Dermis microvascular lymphatic vessel endothelial cell (primary cell): Measurements from ENCODE around the gene STEEP1. TPM values are rescaled to one million over a fixed set of nuclear protein-coding genes. Genes with fewer than 3 reads are reported as not detected.

Experiments
- DNase-seq, 2 donors: peaks; one replicate each; pipeline versions ENCODE4 v3.0.0 to v3.0.0-alpha.2; 2010; ENCODE audit warnings: low read depth in 2 of 2
- total RNA-seq: library from RNA; depleted of rRNA; stranded (reverse); fragments of >200 nt; gene quantifications from 2 replicates; pipeline ENCODE4 v1.2.1, GENCODE V29; 2014

STEEP1 gene
- 34.4 and 36.9 TPM in 2 replicates for total RNA-seq

GRCh38 chrX:119565107-119565663, at the start of gene STEEP1:
TSS of gene STEEP1 (minus strand) at chrX:119565409. CDS start at chrX:119565355, 54 bp downstream.
- DNase-seq, result peak; percentile 70 to 92

GRCh38 chrX:119614776-119615175, 49.6 kb upstream of the STEEP1 start:
- DNase-seq, result no peak

- no peak for DNase-seq
Observed at GRCh38 chrX:119607018-119607389, 41.8 kb upstream of the STEEP1 start.

- DNase-seq, result peak; percentile 83 to 88
Observed at GRCh38 chrX:119606280-119607017, 41.2 kb upstream of the STEEP1 start, which contains the start of gene NKRF. TSS of gene NKRF (minus strand) at chrX:119606424.

GRCh38 chrX:119605464-119606279, 40.5 kb upstream of the STEEP1 start:
- DNase-seq, result peak in 1 of 2 donors; percentile 35

GRCh38 chrX:119604766-119605463, 39.7 kb upstream of the STEEP1 start:
- no peak for DNase-seq

- no peak for DNase-seq
Observed at GRCh38 chrX:119602701-119603255, 37.6 kb upstream of the STEEP1 start.

GRCh38 chrX:119589810-119590209, 24.6 kb upstream of the STEEP1 start:
- DNase-seq, result no peak

GRCh38 chrX:119583431-119584059, 18.3 kb upstream of the STEEP1 start:
- DNase-seq, result no peak

- DNase-seq, result no peak
Observed at GRCh38 chrX:119579414-119579813, 14.2 kb upstream of the STEEP1 start.

- DNase-seq, result peak; percentile 79 to 95
Observed at GRCh38 chrX:119574394-119575266, 9.4 kb upstream of the STEEP1 start, which contains the start of gene UBE2A. TSS of gene UBE2A (plus strand) at chrX:119574563. CDS start at chrX:119574712, 149 bp downstream.

GRCh38 chrX:119573840-119574393, 8.7 kb upstream of the STEEP1 start:
- peak; percentile 32 to 69 for DNase-seq

- DNase-seq, result no peak
Observed at GRCh38 chrX:119573222-119573621, 8.0 kb upstream of the STEEP1 start.

- no peak for DNase-seq
Observed at GRCh38 chrX:119570351-119570835, 5.2 kb upstream of the STEEP1 start.

- DNase-seq, result no peak
Observed at GRCh38 chrX:119552508-119552907, 12.7 kb downstream of the STEEP1 start.

- DNase-seq, result no peak
Observed at GRCh38 chrX:119549327-119550016, 15.7 kb downstream of the STEEP1 start.

GRCh38 chrX:119541188-119541587, 24.0 kb downstream of the STEEP1 start:
- DNase-seq, result peak in 1 of 2 donors; percentile 62

GRCh38 chrX:119539872-119540271, 25.3 kb downstream of the STEEP1 start:
- no peak for DNase-seq

- DNase-seq, result no peak
Observed at GRCh38 chrX:119537487-119537886, 27.7 kb downstream of the STEEP1 start.
